Pancreas (tissue), 10 donors: Measurements from ENCODE around the gene TTC1. TPM values are rescaled to one million over a fixed set of nuclear protein-coding genes. Genes with fewer than 3 reads are reported as not detected.

Experiments used
- ATAC-seq, 4 donors: fragments of 200-7000 bp; cut with Tn5 transposase; one replicate each; pipeline versions ENCODE4 v1.8.0 to v1.9.1; 2020; ENCODE audit warnings: mild to moderate bottlenecking in 4 of 4, moderate library complexity in 4 of 4
- DNase-seq, 6 donors: peaks; one replicate each; pipeline ENCODE4 v3.0.0-alpha.2; 2020
- FAIRE-seq: peaks from 2 replicates; lab custom pipeline; 2012; peaks lifted over from hg19 to GRCh38; lab: Jason Lieb, UNC
- H3K27ac ChIP-seq, 4 donors: fragments of 200-600 bp; sonication (generic); 1 replicate in 3 of 4; 2 replicates in 1 of 4; pipeline versions ENCODE4 v1.5.0 to v1.8.0; 2020
- H3K27me3 ChIP-seq, 4 donors: fragments of 200-600 bp; one replicate each; pipeline ENCODE4 v1.8.0; 2021
- H3K36me3 ChIP-seq, 3 donors: fragments of 200-600 bp; sonication (generic) in 1 of 3; one replicate each; pipeline versions ENCODE4 v1.5.0 to v1.8.0; 2020 to 2021
- H3K4me1 ChIP-seq, 3 donors: fragments of 200-600 bp; one replicate each; pipeline ENCODE4 v1.8.0; 2021
- H3K4me3 ChIP-seq, 4 donors: fragments of 200-600 bp; sonication (generic) in 2 of 4; one replicate each; pipeline versions ENCODE4 v1.5.0 to v1.8.0; 2020 to 2021
- H3K9me3 ChIP-seq, 4 donors: fragments of 200-600 bp; one replicate each; pipeline ENCODE4 v1.8.0; 2021
- CTCF ChIP-seq, 4 donors: fragments of 200-600 bp; sonication (generic) in 3 of 4; IDR thresholded peaks; one replicate each; pipeline versions ENCODE4 v1.5.0 to v1.8.0; 2021; ENCODE audit warnings: antibody characterized with exemption in 4 of 4
- WGBS, 2 donors: extraction: QIAGEN DNeasy Blood & Tissue Kit; methylation state at CpG; one replicate each; pipeline ENCODE4 v1.1.7; 2013; 5-methylcytosine and 5-hydroxymethylcytosine counted together
- intact Hi-C, 3 donors: fragments of 100-400 bp; cut with DNase I; formaldehyde crosslinking; loops; one replicate each; pipeline versions ENCODE4 v1.11.1 to v1.14.2; 2022
- polyA plus RNA-seq, 2 donors: library from polyadenylated mRNA; stranded (reverse); fragments of 200-250 nt; gene quantifications; one replicate each; pipeline ENCODE4 v1.2.3, GENCODE V29; 2013
- total RNA-seq, 6 donors: library from RNA; stranded (reverse); fragmentation: NEBNext Ultra II Directional in 4 of 6; extraction: Animal tissue kit (Norgen Biotek cat#: 25700) in 4 of 6; gene quantifications; one replicate each; pipeline versions ENCODE4 v1.2.1 to v1.2.4, GENCODE V29; 2021 to 2023
- donor health status: healthy with polysubstance abuse.
- donor health status: DM: no; HTN: no; CAD: no; lungs with moderate emphysema.
- donor health status: DM: no; HTN: no; CAD: no.
- donor health status: control.
- donor health status: control.
- donor health status: Bipolar disorder and iron deficiency.
- donor health status: DM: yes; HTN: yes; CAD: no.
- donor health status: DM: no; HTN: no; CAD: no.
- donor health status: DM: no; HTN: no; CAD: no.
- donor health status: DM: yes; HTN: yes; CAD: no.

The TTC1 gene
- total and polyA plus RNA-seq, 8 donors = 9.9 to 27.6 (median 15.6) TPM

- WGBS, 2 donors = 83 to 96% methylated on average over 1 of the region's 1 CpG
- intact Hi-C loops = loop anchor here in 1 of 3 donors (10.0 kb wide), 2 partner anchors 166 to 316 kb away; no protein-coding TSS in a partner anchor
- no peak for FAIRE-seq
Measured at GRCh38 chr5:160029004-160029403, 20.1 kb downstream of the TTC1 start.

GRCh38 chr5:160029540-160030139, 20.7 kb downstream of the TTC1 start:
- Histone ChIP-seq H3K4me1 (peaks cover 7 to 20% (median 13%) of the 10 kb centered on the region in 3 donors), H3K4me3 (no peak overlapping the region), H3K27me3 (no peaks in the 10 kb centered on the region), H3K36me3 (no peaks in the 10 kb centered on the region), H3K27ac (no peak overlapping the region), H3K9me3 (no peaks in the 10 kb centered on the region)
- FAIRE-seq = no peak
- no peak for DNase-seq
- intact Hi-C loops = loop anchor here in 1 of 3 donors (10.0 kb wide), 2 partner anchors 165 to 315 kb away; no protein-coding TSS in a partner anchor
- 61 to 64% methylated on average over 3 of the region's 3 CpGs for WGBS, 2 donors
- peak; percentile 59 to 84 (median 76) for ATAC-seq
- TF ChIP-seq CTCF (IDR thresholded peaks at IDR 0.05) = no peak

More at GRCh38 chr5:160029004-160029403, 20.1 kb downstream of the TTC1 start:
- no peak for DNase-seq
- Histone ChIP-seq H3K4me3 (no peak overlapping the region), H3K36me3 (no peaks in the 10 kb centered on the region), H3K27ac (no peak overlapping the region), H3K27me3 (no peaks in the 10 kb centered on the region), H3K4me1 (peaks cover 7 to 20% (median 13%) of the 10 kb centered on the region in 3 donors), H3K9me3 (no peaks in the 10 kb centered on the region)
- no peak for TF ChIP-seq CTCF (IDR thresholded peaks at IDR 0.05)
- no peak for ATAC-seq

- DNase-seq (no peak), FAIRE-seq (no peak), ATAC-seq (peak; percentile 18 to 73 (median 46))
- no peak for TF ChIP-seq CTCF (IDR thresholded peaks at IDR 0.05)
- WGBS, 2 donors = 27 to 30% methylated on average over 3 of the region's 3 CpGs
- Histone ChIP-seq H3K4me1 (peaks cover 7 to 20% (median 13%) of the 10 kb centered on the region in 3 donors), H3K9me3 (no peaks in the 10 kb centered on the region), H3K4me3 (no peak overlapping the region), H3K27ac (peak overlapping the region in 1 of 4 donors; percentile 2), H3K27me3 (no peaks in the 10 kb centered on the region), H3K36me3 (no peaks in the 10 kb centered on the region)
- intact Hi-C loops = no loop called here
Measured at GRCh38 chr5:160030631-160031377, 21.9 kb downstream of the TTC1 start.

- DNase-seq (no peak), ATAC-seq (no peak), FAIRE-seq (no peak)
- intact Hi-C loops = no loop called here
- no peak for TF ChIP-seq CTCF (IDR thresholded peaks at IDR 0.05)
- Histone ChIP-seq H3K36me3 (peaks cover 0 to 15% (median 9%) of the 10 kb centered on the region in 3 donors), H3K4me3 (no peak overlapping the region), H3K4me1 (peaks cover 7 to 20% (median 13%) of the 10 kb centered on the region in 3 donors), H3K9me3 (no peaks in the 10 kb centered on the region), H3K27me3 (no peaks in the 10 kb centered on the region), H3K27ac (no peak overlapping the region)
- WGBS, 2 donors = 88 to 91% methylated on average over 4 of the region's 4 CpGs
Measured at GRCh38 chr5:160033546-160034252, 24.8 kb downstream of the TTC1 start.
